ENCODE measurements around the gene COX8A.

Gene COX8A

GRCh38 chr11:64008283-64008913, 34.0 kb downstream of the COX8A start:
- no peaks in the 10 kb centered on the region for H3K9me3 ChIP-seq (replicated peaks; ENCODE audit: insufficient read depth, low read length)
- H2AFZ ChIP-seq (ENCODE audit: low read length): no peak overlapping the region
- no peak overlapping the region for H3K27ac ChIP-seq (ENCODE audit: low read length)
- H3K4me2 ChIP-seq (ENCODE audit: low read depth, low read length): no peak overlapping the region
- no peaks in the 10 kb centered on the region for H3K79me2 ChIP-seq (ENCODE audit: low read length)
- no peak overlapping the region for H3K9ac ChIP-seq (ENCODE audit: low read length)
- H3F3A ChIP-seq (ENCODE audit: insufficient read depth, low read length): no peaks in the 10 kb centered on the region
- no peaks in the 10 kb centered on the region for H3K4me1 ChIP-seq (ENCODE audit: low read length)
- DNase-seq: no peak
- no peaks in the 10 kb centered on the region for H4K20me1 ChIP-seq (ENCODE audit: insufficient read depth, low read length)
- H3K4me3 ChIP-seq (ENCODE audit: low read length): no peak overlapping the region
- peaks cover 30% of the 10 kb centered on the region for H3K27me3 ChIP-seq (replicated peaks; ENCODE audit: insufficient read depth, low read length)
- no peaks in the 10 kb centered on the region for H3K9me2 ChIP-seq (replicated peaks; ENCODE audit: insufficient read depth, low read length)
- H3K36me3 ChIP-seq (replicated peaks; ENCODE audit: insufficient read depth, low read length): no peaks in the 10 kb centered on the region
- no peak for TF ChIP-seq CTCF (IDR thresholded peaks at IDR 0.05; ENCODE audit: low read length)
- no peak for TF ChIP-seq EZH2 (optimal IDR thresholded peaks at IDR 0.05; ENCODE audit: low read depth, low read length)
- TF ChIP-seq EZH2phosphoT487 (IDR thresholded peaks at IDR 0.05; ENCODE audit: low read length): no peak

GRCh38 chr11:64008914-64009633, 34.7 kb downstream of the COX8A start:
- Histone ChIP-seq H4K20me1 (ENCODE audit: insufficient read depth, low read length) (no peaks in the 10 kb centered on the region), H3K9me3 (replicated peaks; ENCODE audit: insufficient read depth, low read length) (no peaks in the 10 kb centered on the region), H3K36me3 (replicated peaks; ENCODE audit: insufficient read depth, low read length) (no peaks in the 10 kb centered on the region), H3K4me3 (ENCODE audit: low read length) (no peak overlapping the region), H3F3A (ENCODE audit: insufficient read depth, low read length) (no peaks in the 10 kb centered on the region), H3K4me2 (ENCODE audit: low read depth, low read length) (no peak overlapping the region), H2AFZ (ENCODE audit: low read length) (no peak overlapping the region), H3K79me2 (ENCODE audit: low read length) (no peaks in the 10 kb centered on the region), H3K4me1 (ENCODE audit: low read length) (no peaks in the 10 kb centered on the region), H3K27me3 (replicated peaks; ENCODE audit: insufficient read depth, low read length) (peaks cover 30% of the 10 kb centered on the region), H3K9me2 (replicated peaks; ENCODE audit: insufficient read depth, low read length) (no peaks in the 10 kb centered on the region), H3K27ac (ENCODE audit: low read length) (no peak overlapping the region), H3K9ac (ENCODE audit: low read length) (no peak overlapping the region)
- DNase-seq: no peak
- TF ChIP-seq EZH2phosphoT487 (IDR thresholded peaks at IDR 0.05; ENCODE audit: low read length) (no peak), EZH2 (optimal IDR thresholded peaks at IDR 0.05; ENCODE audit: low read depth, low read length) (no peak), CTCF (IDR thresholded peaks at IDR 0.05; ENCODE audit: low read length) (no peak)

- Histone ChIP-seq H3F3A (ENCODE audit: insufficient read depth, low read length) (no peaks in the 10 kb centered on the region), H3K27me3 (replicated peaks; ENCODE audit: insufficient read depth, low read length) (peaks cover 30% of the 10 kb centered on the region), H3K36me3 (replicated peaks; ENCODE audit: insufficient read depth, low read length) (no peaks in the 10 kb centered on the region), H3K4me1 (ENCODE audit: low read length) (no peaks in the 10 kb centered on the region), H3K4me2 (ENCODE audit: low read depth, low read length) (no peak overlapping the region), H3K9me2 (replicated peaks; ENCODE audit: insufficient read depth, low read length) (no peaks in the 10 kb centered on the region), H3K79me2 (ENCODE audit: low read length) (no peaks in the 10 kb centered on the region), H3K9ac (ENCODE audit: low read length) (no peak overlapping the region), H3K9me3 (replicated peaks; ENCODE audit: insufficient read depth, low read length) (no peaks in the 10 kb centered on the region), H4K20me1 (ENCODE audit: insufficient read depth, low read length) (no peaks in the 10 kb centered on the region), H2AFZ (ENCODE audit: low read length) (no peak overlapping the region), H3K4me3 (ENCODE audit: low read length) (no peak overlapping the region), H3K27ac (ENCODE audit: low read length) (no peak overlapping the region)
- no peak for TF ChIP-seq EZH2phosphoT487 (IDR thresholded peaks at IDR 0.05; ENCODE audit: low read length)
- DNase-seq: no peak
Observed at GRCh38 chr11:64009710-64010109, 35.3 kb downstream of the COX8A start.

- no peak overlapping the region for H3K27ac ChIP-seq (ENCODE audit: low read length)
- H4K20me1 ChIP-seq (ENCODE audit: insufficient read depth, low read length): no peaks in the 10 kb centered on the region
- no peak for DNase-seq
- H3F3A ChIP-seq (ENCODE audit: insufficient read depth, low read length): no peaks in the 10 kb centered on the region
- no peaks in the 10 kb centered on the region for H3K9me3 ChIP-seq (replicated peaks; ENCODE audit: insufficient read depth, low read length)
- no peaks in the 10 kb centered on the region for H3K4me1 ChIP-seq (ENCODE audit: low read length)
- H3K9ac ChIP-seq (ENCODE audit: low read length): no peak overlapping the region
- H3K9me2 ChIP-seq (replicated peaks; ENCODE audit: insufficient read depth, low read length): no peaks in the 10 kb centered on the region
- H3K27me3 ChIP-seq (replicated peaks; ENCODE audit: insufficient read depth, low read length): peaks cover 30% of the 10 kb centered on the region
- H3K4me2 ChIP-seq (ENCODE audit: low read depth, low read length): no peak overlapping the region
- no peaks in the 10 kb centered on the region for H3K79me2 ChIP-seq (ENCODE audit: low read length)
- no peak overlapping the region for H2AFZ ChIP-seq (ENCODE audit: low read length)
- H3K4me3 ChIP-seq (ENCODE audit: low read length): no peak overlapping the region
- no peaks in the 10 kb centered on the region for H3K36me3 ChIP-seq (replicated peaks; ENCODE audit: insufficient read depth, low read length)
- TF ChIP-seq EZH2 (optimal IDR thresholded peaks at IDR 0.05; ENCODE audit: low read depth, low read length) (no peak), EZH2phosphoT487 (IDR thresholded peaks at IDR 0.05; ENCODE audit: low read length) (no peak), CTCF (IDR thresholded peaks at IDR 0.05; ENCODE audit: low read length) (no peak)
Observed at GRCh38 chr11:64010783-64011182, 36.4 kb downstream of the COX8A start.
